ENCODE measurements around the gene RGL3. TPM values are rescaled to one million over a fixed set of nuclear protein-coding genes. Genes with fewer than 3 reads are reported as not detected.

The RGL3 gene
- total RNA-seq, 1 experiment from 2014 or later, result not detected

GRCh38 chr19:11364296-11364904, 54.7 kb downstream of the RGL3 start:
- no TSS peak for BruUV-seq (replicated peaks)
- DNase-seq (ENCODE audit: unreplicated experiment), result no peak
- Mint-ChIP-seq H3K4me1 (ENCODE audit: insufficient read depth, unreplicated experiment) (peaks cover 2% of the 10 kb centered on the region), H3K4me3 (ENCODE audit: unreplicated experiment) (no peak overlapping the region), H3K9me3 (ENCODE audit: unreplicated experiment) (no peaks in the 10 kb centered on the region), H3K36me3 (ENCODE audit: insufficient read depth, unreplicated experiment) (peaks cover 39% of the 10 kb centered on the region), H3K27ac (ENCODE audit: low read depth, unreplicated experiment) (no peak overlapping the region), H3K27me3 (ENCODE audit: insufficient read depth, unreplicated experiment) (no peaks in the 10 kb centered on the region)
- CTCF ChIA-PET, result no interaction called here
- intact Hi-C loops (cut with micrococcal nuclease), result no loop called here
- POLR2A ChIA-PET, result interaction anchor here (1.1 kb wide), 1 partner anchor 9 kb away, joined by 3 read pairs; no protein-coding TSS in a partner anchor
- TF ChIP-seq CTCF (IDR thresholded peaks at IDR 0.05; ENCODE audit: unreplicated experiment), result no peak

- H3K9me3 Mint-ChIP-seq (ENCODE audit: unreplicated experiment), result no peaks in the 10 kb centered on the region
- H3K4me3 Mint-ChIP-seq (ENCODE audit: unreplicated experiment), result no peak overlapping the region
- intact Hi-C loops (cut with micrococcal nuclease), result no loop called here
- ChIA-PET CTCF (interaction anchor here (0.8 kb wide), 1 partner anchor 224 kb away, joined by 3 read pairs; no protein-coding TSS in a partner anchor), POLR2A (interaction anchor here (1.1 kb wide), 1 partner anchor 10 kb away, joined by 3 read pairs; no protein-coding TSS in a partner anchor)
- H3K27me3 Mint-ChIP-seq (ENCODE audit: insufficient read depth, unreplicated experiment), result no peaks in the 10 kb centered on the region
- peaks cover 7% of the 10 kb centered on the region for H3K4me1 Mint-ChIP-seq (ENCODE audit: insufficient read depth, unreplicated experiment)
- TF ChIP-seq CTCF (IDR thresholded peaks at IDR 0.05; ENCODE audit: unreplicated experiment), result no peak
- BruUV-seq (replicated peaks), result no TSS peak
- H3K36me3 Mint-ChIP-seq (ENCODE audit: insufficient read depth, unreplicated experiment), result peaks cover 39% of the 10 kb centered on the region
- no peak overlapping the region for H3K27ac Mint-ChIP-seq (ENCODE audit: low read depth, unreplicated experiment)
- DNase-seq (ENCODE audit: unreplicated experiment), result no peak
These were observed 55.2 kb downstream of the RGL3 start for GRCh38 chr19:11363881-11364280.

- no peaks in the 10 kb centered on the region for H3K27me3 Mint-ChIP-seq (ENCODE audit: insufficient read depth, unreplicated experiment)
- POLR2A ChIA-PET, result no interaction called here
- CTCF ChIA-PET, result no interaction called here
- no peak for DNase-seq (ENCODE audit: unreplicated experiment)
- peaks cover 8% of the 10 kb centered on the region for H3K4me1 Mint-ChIP-seq (ENCODE audit: insufficient read depth, unreplicated experiment)
- peaks cover 36% of the 10 kb centered on the region for H3K36me3 Mint-ChIP-seq (ENCODE audit: insufficient read depth, unreplicated experiment)
- TF ChIP-seq CTCF (IDR thresholded peaks at IDR 0.05; ENCODE audit: unreplicated experiment), result no peak
- H3K27ac Mint-ChIP-seq (ENCODE audit: low read depth, unreplicated experiment), result no peak overlapping the region
- no peak overlapping the region for H3K4me3 Mint-ChIP-seq (ENCODE audit: unreplicated experiment)
- H3K9me3 Mint-ChIP-seq (ENCODE audit: unreplicated experiment), result no peaks in the 10 kb centered on the region
- intact Hi-C loops (cut with micrococcal nuclease), result no loop called here
- BruUV-seq (replicated peaks), result no TSS peak
These were observed 57.1 kb downstream of the RGL3 start for GRCh38 chr19:11361771-11362731.

Measured in MCF 10A (cell line).